Ascending aorta (tissue), 2 donors: ENCODE results near the gene HIVEP3. TPM values are rescaled to one million over a fixed set of nuclear protein-coding genes. Genes with fewer than 3 reads are reported as not detected.

ENCODE experiments used
- DNase-seq, 2 donors: peaks; one replicate each; pipeline ENCODE4 v3.0.0-alpha.2; 2019; ENCODE audit warnings: low spot score in 2 of 2
- H3K27ac ChIP-seq, 2 donors: fragments of 200-600 bp; sonication (generic); one replicate each; pipeline ENCODE4 v1.5.1; 2016 to 2017; ENCODE audit warnings: mild to moderate bottlenecking in 1 of 2
- H3K27me3 ChIP-seq: fragments of 200-600 bp; sonication (generic); one replicate; pipeline ENCODE4 v1.5.1; 2017
- H3K36me3 ChIP-seq, 2 donors: fragments of 200-600 bp; sonication (generic); one replicate each; pipeline ENCODE4 v1.5.1; 2016
- H3K4me1 ChIP-seq, 2 donors: fragments of 200-600 bp; sonication (generic); one replicate each; pipeline ENCODE4 v1.5.1; 2016 to 2017; ENCODE audit warnings: mild to moderate bottlenecking in 1 of 2
- H3K4me3 ChIP-seq, 2 donors: fragments of 200-600 bp; sonication (generic); one replicate each; pipeline ENCODE4 v1.5.1; 2016 to 2017; ENCODE audit warnings: mild to moderate bottlenecking in 1 of 2
- H3K9me3 ChIP-seq, 2 donors: fragments of 200-600 bp; sonication (generic); one replicate each; pipeline ENCODE4 v1.5.1; 2016
- intact Hi-C: fragments of 100-400 bp; cut with DNase I; formaldehyde crosslinking; loops from one replicate; pipeline ENCODE4 v1.15.1; 2023
- total RNA-seq: library from RNA; depleted of rRNA; stranded (reverse); fragments of >200 nt; gene quantifications from one replicate; pipeline ENCODE4 v1.1.0, GENCODE V29; 2016
- TF ChIP-seq, protein P1 (sequence below), 3 experiments: fragments of 200-600 bp in 2 of 3; fragments of 450-650 bp in 1 of 3; sonication (generic) in 2 of 3; IDR thresholded peaks; one replicate each; pipeline ENCODE4 v1.5.1; 2016 to 2019; ENCODE audit warnings: antibody characterized with exemption in 3 of 3, mild to moderate bottlenecking in 1 of 3, moderate library complexity in 1 of 3

The HIVEP3 gene
- total RNA-seq, 1 donor from 2014 or later: 0.32 TPM

- DNase-seq: no peak
- no peak overlapping the region for H3K4me3 ChIP-seq
- no peaks in the 10 kb centered on the region for H3K36me3 ChIP-seq
- intact Hi-C loops: no loop called here
- no peaks in the 10 kb centered on the region for H3K9me3 ChIP-seq
- H3K4me1 ChIP-seq: peaks cover 3 to 13% of the 10 kb centered on the region in 2 donors
- no peaks in the 10 kb centered on the region for H3K27me3 ChIP-seq
- TF ChIP-seq, protein P1, sequence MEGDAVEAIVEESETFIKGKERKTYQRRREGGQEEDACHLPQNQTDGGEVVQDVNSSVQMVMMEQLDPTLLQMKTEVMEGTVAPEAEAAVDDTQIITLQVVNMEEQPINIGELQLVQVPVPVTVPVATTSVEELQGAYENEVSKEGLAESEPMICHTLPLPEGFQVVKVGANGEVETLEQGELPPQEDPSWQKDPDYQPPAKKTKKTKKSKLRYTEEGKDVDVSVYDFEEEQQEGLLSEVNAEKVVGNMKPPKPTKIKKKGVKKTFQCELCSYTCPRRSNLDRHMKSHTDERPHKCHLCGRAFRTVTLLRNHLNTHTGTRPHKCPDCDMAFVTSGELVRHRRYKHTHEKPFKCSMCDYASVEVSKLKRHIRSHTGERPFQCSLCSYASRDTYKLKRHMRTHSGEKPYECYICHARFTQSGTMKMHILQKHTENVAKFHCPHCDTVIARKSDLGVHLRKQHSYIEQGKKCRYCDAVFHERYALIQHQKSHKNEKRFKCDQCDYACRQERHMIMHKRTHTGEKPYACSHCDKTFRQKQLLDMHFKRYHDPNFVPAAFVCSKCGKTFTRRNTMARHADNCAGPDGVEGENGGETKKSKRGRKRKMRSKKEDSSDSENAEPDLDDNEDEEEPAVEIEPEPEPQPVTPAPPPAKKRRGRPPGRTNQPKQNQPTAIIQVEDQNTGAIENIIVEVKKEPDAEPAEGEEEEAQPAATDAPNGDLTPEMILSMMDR (IDR thresholded peaks at IDR 0.05): no peak
- no peak overlapping the region for H3K27ac ChIP-seq
These were observed 433.1 kb downstream of the HIVEP3 start for GRCh38 chr1:41485605-41486004.

DNA sequence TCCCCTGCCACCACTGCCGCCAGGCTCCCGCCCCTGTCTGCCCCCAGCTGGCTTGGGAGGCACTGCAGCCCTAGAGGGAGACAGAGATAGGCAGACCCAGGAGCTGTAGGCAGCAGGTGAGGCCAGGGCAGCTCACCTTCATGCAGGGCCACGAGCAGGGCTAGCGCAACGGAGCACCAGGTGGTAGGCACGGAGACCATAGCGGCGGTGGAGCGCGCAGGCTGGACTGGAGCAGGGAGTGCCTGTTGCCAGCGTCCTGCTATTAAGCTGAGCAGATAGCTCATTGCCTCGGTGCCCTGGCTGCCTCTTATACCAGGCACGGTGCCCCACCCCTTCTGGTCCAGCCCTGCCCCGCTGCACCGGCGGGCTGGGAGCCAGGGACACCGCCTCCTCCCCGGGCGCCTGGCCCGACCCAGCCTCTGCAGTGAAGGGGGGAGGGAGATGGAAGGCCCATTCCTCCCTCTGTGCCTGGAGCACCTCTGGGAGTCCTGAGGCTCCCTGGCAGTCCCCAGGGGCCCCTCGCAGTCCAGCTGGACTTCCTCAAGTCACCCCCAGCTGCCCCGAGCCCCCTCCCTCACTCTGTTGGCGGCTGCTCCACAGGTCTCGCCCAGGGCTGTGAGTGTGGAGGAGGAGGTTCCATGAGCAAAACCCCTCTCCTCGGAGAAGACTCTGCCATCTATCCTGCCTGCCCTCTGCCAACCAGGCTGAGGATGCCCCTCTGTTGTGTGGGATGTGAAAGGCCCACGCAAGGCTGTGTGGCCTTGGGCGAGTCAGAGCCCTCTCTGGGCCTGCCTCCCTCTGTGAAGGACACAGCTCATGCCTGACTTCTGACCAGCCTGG is 434.1 kb downstream of the HIVEP3 start, which contains the start of gene EDN2:
Gene EDN2 (minus strand): TSS at position 282 of the 840 bp plus-strand sequence. CDS start 82 bp downstream, at position 200.
- H3K27ac ChIP-seq: no peak within 1 kb of the TSS
- H3K9me3 ChIP-seq: no peaks in the 10 kb centered on the region
- peaks cover 3 to 22% of the 10 kb centered on the region in 2 donors for H3K4me1 ChIP-seq
- TF ChIP-seq, protein P1 (IDR thresholded peaks at IDR 0.05): peak in 2 of 3 experiments; percentile 20 to 38
- H3K4me3 ChIP-seq: no peak within 1 kb of the TSS
- no peaks in the 10 kb centered on the region for H3K27me3 ChIP-seq
- intact Hi-C loops: no loop called here
- no peaks in the 10 kb centered on the region for H3K36me3 ChIP-seq
- DNase-seq: no peak

DNA sequence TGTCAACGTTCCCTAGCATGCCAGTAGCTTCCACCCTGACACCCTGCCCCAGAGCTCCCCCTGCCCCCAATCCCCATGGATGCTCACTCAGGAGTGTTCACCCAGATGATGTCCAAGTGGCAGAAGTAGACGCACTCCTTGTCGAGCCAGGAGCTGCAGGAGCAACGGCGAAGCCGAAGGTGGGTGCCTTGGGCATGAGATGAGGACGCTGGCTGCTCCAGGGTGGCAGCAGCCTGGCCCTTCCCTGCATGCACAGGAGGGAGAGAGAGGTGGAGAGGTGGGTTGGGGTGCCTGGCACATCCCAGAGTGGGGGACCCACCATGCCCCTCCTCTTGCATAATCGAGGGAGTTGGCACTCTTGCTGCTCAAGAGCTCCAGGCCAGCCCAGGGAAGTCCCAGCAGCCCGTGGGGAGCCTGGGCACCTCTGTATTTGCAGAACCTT is 434.7 kb downstream of the HIVEP3 start:
- Histone ChIP-seq H3K36me3 (no peaks in the 10 kb centered on the region), H3K27ac (no peak overlapping the region), H3K4me3 (no peak overlapping the region), H3K9me3 (no peaks in the 10 kb centered on the region), H3K4me1 (peaks cover 9 to 29% of the 10 kb centered on the region in 2 donors), H3K27me3 (no peaks in the 10 kb centered on the region)
- intact Hi-C loops: no loop called here
- no peak for DNase-seq
- TF ChIP-seq, protein P1 (IDR thresholded peaks at IDR 0.05): no peak

GRCh38 chr1:41483001-41483850 is 435.5 kb downstream of the HIVEP3 start:
- Histone ChIP-seq H3K27ac (no peak overlapping the region), H3K4me3 (no peak overlapping the region), H3K9me3 (no peaks in the 10 kb centered on the region), H3K4me1 (peaks cover 12 to 34% of the 10 kb centered on the region in 2 donors), H3K36me3 (no peaks in the 10 kb centered on the region), H3K27me3 (no peaks in the 10 kb centered on the region)
- no peak for DNase-seq
- TF ChIP-seq, protein P1 (IDR thresholded peaks at IDR 0.05): no peak
- intact Hi-C loops: no loop called here

DNA sequence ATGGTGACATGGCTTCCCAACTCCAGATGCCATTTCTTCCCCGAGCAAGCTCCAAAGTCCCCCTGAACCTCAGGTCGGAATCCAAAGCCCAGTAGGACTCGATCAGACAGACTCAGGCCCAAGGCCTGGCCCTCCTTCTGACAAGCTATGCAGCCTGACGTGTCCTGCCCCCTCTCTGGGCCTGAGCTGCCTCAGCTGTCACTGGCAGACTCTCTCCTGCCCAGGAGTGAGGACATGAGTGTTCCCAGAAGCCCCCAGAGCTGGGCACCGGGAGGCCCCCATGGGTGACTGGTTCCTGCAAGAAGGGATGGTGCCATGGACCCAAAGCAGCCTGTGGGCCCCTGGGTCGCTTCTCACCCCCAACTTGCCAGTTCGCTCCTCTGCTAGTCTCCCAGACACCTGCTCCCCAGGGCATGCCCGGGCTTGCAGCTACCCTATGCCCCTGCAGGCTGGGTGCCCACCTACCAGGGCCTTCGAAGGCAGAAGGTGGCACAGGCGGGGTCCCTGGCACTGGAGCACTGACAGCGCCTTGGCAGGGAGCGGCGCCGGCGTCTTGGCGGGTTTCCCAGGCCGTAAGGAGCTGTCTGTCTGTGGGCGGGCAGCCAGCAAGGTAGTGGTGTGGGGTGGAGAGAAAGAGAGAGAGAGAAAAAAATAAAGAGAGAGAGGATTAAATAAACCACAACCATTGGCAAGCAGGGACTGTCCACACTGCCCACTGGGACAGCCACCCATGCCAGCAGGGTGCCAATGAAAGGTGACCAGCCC is 436.5 kb downstream of the HIVEP3 start:
- no peaks in the 10 kb centered on the region for H3K27me3 ChIP-seq
- H3K36me3 ChIP-seq: no peaks in the 10 kb centered on the region
- no peaks in the 10 kb centered on the region for H3K9me3 ChIP-seq
- intact Hi-C loops: no loop called here
- DNase-seq: no peak
- TF ChIP-seq, protein P1 (IDR thresholded peaks at IDR 0.05): no peak
- no peak overlapping the region for H3K27ac ChIP-seq
- H3K4me3 ChIP-seq: no peak overlapping the region
- H3K4me1 ChIP-seq: peaks cover 12 to 34% of the 10 kb centered on the region in 2 donors
